K562 (cell line): ENCODE measurements around the gene FXYD4. TPM values are rescaled to one million over a fixed set of nuclear protein-coding genes. Genes with fewer than 3 reads are reported as not detected.

Experiments used
- ATAC-seq: fragments of 200-7000 bp; cut with Tn5 transposase; 3 replicates; pipeline ENCODE4 v1.9.1; 2020; ENCODE audit warnings: moderate library complexity
- BruUV-seq: library from RNA; stranded (reverse); fragments of 400-500 nt; replicated peaks from 2 replicates; lab custom pipeline; 2021; lab: Mats Ljungman, UMichigan
- CTCF ChIA-PET: fragments of 300-600 bp; formaldehyde crosslinking; extraction: SDS; loops from one replicate; lab custom pipeline; 2021; ENCODE audit warnings: low intra/inter-chr PET ratio; lab: Yijun Ruan, JAX
- POLR2A ChIA-PET: fragments of 300-600, 350-650 bp; sonication (Branson Sonifier 250); formaldehyde crosslinking; extraction: SDS; loops from one replicate; lab custom pipeline; 2021; ENCODE audit warnings: antibody characterized with exemption, inconsistent platforms; lab: Yijun Ruan, JAX
- DNase-seq, 4 experiments: peaks; one replicate each; pipeline versions ENCODE4 v3.0.0 to v3.0.0-alpha.2; 2011 to 2018; ENCODE audit warnings: low spot score in 3 of 4, mixed read lengths in 3 of 4; ENCODE audit errors: extremely low read depth in 1 of 4
- FAIRE-seq: peaks from 2 replicates; lab custom pipeline; 2011; peaks lifted over from hg19 to GRCh38; lab: Jason Lieb, UNC
- H2AFZ ChIP-seq: 2 replicates; pipeline ENCODE4 v1.6.0; 2011; ENCODE audit warnings: low read depth, low read length, control low read depth, inconsistent platforms
- H3K27ac ChIP-seq: fragments of 200-600 bp; 3 replicates; pipeline ENCODE4 v1.8.0; 2011; ENCODE audit warnings: low read depth, mild to moderate bottlenecking, control low read depth, inconsistent platforms, low read length, moderate library complexity, mixed read lengths; ENCODE audit errors: extremely low read depth
- H3K27me3 ChIP-seq, 2 experiments: fragments of 300-600 bp in 1 of 2; 2 replicates in 1 of 2; 3 replicates in 1 of 2; pipeline versions ENCODE4 v1.6.0 to v1.8.0; 2011; ENCODE audit warnings: inconsistent platforms in 2 of 2, low read length in 2 of 2, mild to moderate bottlenecking in 1 of 2, mixed read lengths in 1 of 2, moderate library complexity in 1 of 2; ENCODE audit not compliant: control insufficient read depth in 2 of 2, insufficient read depth in 2 of 2
- H3K36me3 ChIP-seq: fragments of 300-600 bp; 3 replicates; pipeline ENCODE4 v1.8.0; 2011; ENCODE audit warnings: mild to moderate bottlenecking, low read length, inconsistent platforms; ENCODE audit not compliant: control insufficient read depth, insufficient read depth
- H3K4me1 ChIP-seq, 2 experiments: fragments of 200-600 bp in 1 of 2; replicated peaks in 1 of 2; 2 replicates in 1 of 2; 3 replicates in 1 of 2; pipeline versions ENCODE4 v1.5.1 to v1.8.0; 2011; ENCODE audit warnings: inconsistent platforms in 2 of 2, low read length in 2 of 2, mild to moderate bottlenecking in 1 of 2, mixed read lengths in 1 of 2, moderate library complexity in 1 of 2; ENCODE audit not compliant: control insufficient read depth in 2 of 2, insufficient read depth in 2 of 2
- H3K4me2 ChIP-seq: 2 replicates; pipeline ENCODE4 v1.6.1; 2011; ENCODE audit warnings: low read length, control low read depth, inconsistent platforms, mixed read lengths; ENCODE audit not compliant: insufficient read depth
- H3K4me3 ChIP-seq: fragments of 200-600 bp; sonication (generic), shearing (Covaris generic); 2 replicates; pipeline ENCODE4 v1.5.1; 2016; ENCODE audit warnings: control low read depth, inconsistent platforms
- H3K79me2 ChIP-seq: fragments of 200-600 bp; 3 replicates; pipeline ENCODE4 v1.8.0; 2011; ENCODE audit warnings: low read length, inconsistent platforms; ENCODE audit not compliant: control insufficient read depth, insufficient read depth
- H3K9ac ChIP-seq, 2 experiments: 2 replicates each; pipeline versions ENCODE4 v1.6.0 to v1.6.1; 2011; ENCODE audit warnings: low read depth in 2 of 2, low read length in 2 of 2, control low read depth in 1 of 2, inconsistent platforms in 1 of 2, mild to moderate bottlenecking in 1 of 2, mixed read lengths in 1 of 2; ENCODE audit not compliant: insufficient read depth in 1 of 2
- H3K9me1 ChIP-seq: one replicate; pipeline ENCODE4 v1.6.0; 2011; ENCODE audit warnings: inconsistent platforms, mild to moderate bottlenecking, low read length, moderate library complexity; ENCODE audit not compliant: control insufficient read depth, insufficient read depth
- H3K9me3 ChIP-seq: replicated peaks from 2 replicates; pipeline ENCODE4 v1.5.1; 2011; ENCODE audit warnings: low read depth, low read length, inconsistent platforms; ENCODE audit not compliant: control insufficient read depth, insufficient read depth
- H4K20me1 ChIP-seq: replicated peaks from 2 replicates; pipeline ENCODE4 v1.6.1; 2011; ENCODE audit warnings: low read length, inconsistent platforms, mixed read lengths; ENCODE audit not compliant: control insufficient read depth, insufficient read depth
- CBX2 ChIP-seq: fragments of 200-600 bp; sonication (generic); IDR thresholded peaks from one replicate; pipeline ENCODE4 v1.6.1; 2012; ENCODE audit warnings: mild to moderate bottlenecking, low read length, inconsistent platforms; ENCODE audit not compliant: insufficient read depth, poor library complexity, severe bottlenecking
- ERF ChIP-seq: fragments of 450-650 bp; formaldehyde crosslinking; IDR thresholded peaks from 2 replicates; pipeline ENCODE4 v1.4.0; 2020; ENCODE audit warnings: mild to moderate bottlenecking, mixed read lengths
- NCOR1 ChIP-seq: fragments of 450-650 bp; IDR thresholded peaks from 2 replicates; pipeline ENCODE4 v1.6.1; 2016; ENCODE audit warnings: mild to moderate bottlenecking, moderate library complexity
- NELFE ChIP-seq: IDR thresholded peaks from 2 replicates; pipeline ENCODE4 v1.6.1; 2011; ENCODE audit warnings: mild to moderate bottlenecking; ENCODE audit not compliant: insufficient read depth, insufficient read length
- RB1 ChIP-seq: fragments of 450-650 bp; IDR thresholded peaks from 2 replicates; pipeline ENCODE4 v1.6.1; 2017; ENCODE audit warnings: low read depth, mild to moderate bottlenecking
- SOX6 ChIP-seq: fragments of 450-650 bp; IDR thresholded peaks from 2 replicates; pipeline ENCODE4 v1.6.1; 2014; ENCODE audit warnings: mild to moderate bottlenecking
- ZNF316 ChIP-seq: fragments of 450-650 bp; IDR thresholded peaks from 2 replicates; pipeline ENCODE4 v1.6.1; 2016
- ZNF717 ChIP-seq: fragments of 250-450 bp; sonication (Bioruptor Pico); IDR thresholded peaks from 2 replicates; pipeline ENCODE4 v1.5.0; 2021
- WGBS: fragments of 100-300 bp; shearing (Covaris generic); methylation state at CpG from one replicate; pipeline ENCODE4 v1.1.6; 2016; ENCODE audit warnings: low coverage, mixed read lengths; ENCODE audit not compliant: insufficient coverage; ENCODE audit errors: missing lambda C conversion rate; 5-methylcytosine and 5-hydroxymethylcytosine counted together
- in situ Hi-C: fragments of 300-500 bp; cut with MboI; formaldehyde crosslinking; loops from 4 replicates; pipeline ENCODE4 v1.15.0; 2018; ENCODE audit warnings: inconsistent platforms, mixed read lengths
- intact Hi-C: fragments of 100-400 bp; cut with micrococcal nuclease; formaldehyde crosslinking; loops from 2 replicates; pipeline ENCODE4 v1.14.2; 2022
- polyA plus RNA-seq, 8 experiments: library from polyadenylated mRNA; depleted of rRNA in 4 of 8; stranded (reverse) in 5 of 8; unstranded in 3 of 8; fragments of >200 nt; fragmentation: Nextera tagmentation in 2 of 8; fragmentation: Illumina TruSeq in 1 of 8; extraction: Ambion mirVana in 2 of 8; extraction: Trizol in 1 of 8; gene quantifications; 2 replicates each; pipeline versions ENCODE4 v1.2.1 to v1.2.3, GENCODE V29; 2011 to 2014; ENCODE audit warnings: inconsistent platforms in 1 of 8, missing spikeins in 1 of 8
- total RNA-seq, 7 experiments: library from RNA; depleted of rRNA in 6 of 7; stranded (reverse); fragments of >200 nt in 6 of 7; fragmentation: Illumina TruSeq in 2 of 7; extraction: Trizol in 2 of 7; gene quantifications; 2 replicates each; pipeline versions ENCODE4 v1.2.1 to v1.2.3, GENCODE V29; 2011 to 2021; ENCODE audit warnings: low replicate concordance in 1 of 7
- TF ChIP-seq, protein P1 (sequence below): fragments of 250-450 bp; sonication (Bioruptor Pico); IDR thresholded peaks from 2 replicates; pipeline ENCODE4 v1.5.0; 2021; ENCODE audit warnings: mild to moderate bottlenecking, moderate library complexity
- TF ChIP-seq, protein P2 (sequence below), 2 experiments: IDR thresholded peaks; 2 replicates each; pipeline ENCODE4 v1.6.1; 2011; ENCODE audit warnings: borderline replicate concordance in 1 of 2, control low read depth in 1 of 2, low read depth in 1 of 2, low read length in 1 of 2, mild to moderate bottlenecking in 1 of 2, mixed read lengths in 1 of 2, moderate library complexity in 1 of 2; ENCODE audit not compliant: insufficient read depth in 1 of 2, insufficient read length in 1 of 2, poor library complexity in 1 of 2, severe bottlenecking in 1 of 2; ENCODE audit errors: extremely low read depth in 1 of 2
- TF ChIP-seq, protein P3 (sequence below): fragments of 200-800 bp; sonication (Bioruptor generic); IDR thresholded peaks from 2 replicates; pipeline ENCODE4 v1.6.1; 2016; ENCODE audit warnings: missing genetic modification characterization, missing compliant biosample characterization
- TF ChIP-seq, protein P4 (sequence below): fragments of 250-450 bp; sonication (Bioruptor Pico); IDR thresholded peaks from 2 replicates; pipeline ENCODE4 v1.4.0; 2020

Gene FXYD4
- total and polyA plus RNA-seq, 9 of the 15 experiments (the other 6 are each of a cell fraction or from before 2014, with no cell fraction given) = not detected

DNA sequence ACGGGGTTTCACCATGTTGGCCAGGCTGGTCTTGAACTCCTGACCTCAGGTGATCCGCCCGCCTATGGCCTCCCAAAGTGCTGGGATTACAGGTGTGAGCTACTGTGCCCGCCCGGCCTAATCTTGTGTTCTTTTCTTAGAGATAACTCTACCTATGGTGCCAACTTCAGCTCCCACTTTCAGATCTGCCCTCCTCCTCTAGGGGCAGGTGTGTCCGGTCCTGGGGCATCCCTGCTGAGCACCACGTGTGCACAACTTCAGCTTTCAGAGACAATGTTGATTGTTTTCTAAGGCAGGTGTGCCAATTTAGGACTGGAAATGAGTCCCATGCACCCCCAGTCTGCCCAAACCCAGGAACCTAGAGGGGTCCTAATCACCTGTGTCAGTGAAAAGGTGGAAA is 18.5 kb upstream of the FXYD4 start:
- H3K9ac ChIP-seq = no peak overlapping the region
- H4K20me1 ChIP-seq = no peaks in the 10 kb centered on the region
- H3K4me3 ChIP-seq = no peak overlapping the region
- FAIRE-seq (no peak), DNase-seq (no peak), ATAC-seq (no peak)
- no peaks in the 10 kb centered on the region for H3K9me1 ChIP-seq
- no TSS peak for BruUV-seq
- H3K4me1 ChIP-seq = peaks cover 10 to 28% of the 10 kb centered on the region in 2 experiments
- ChIA-PET POLR2A (no interaction called here), CTCF (no interaction called here)
- no peaks in the 10 kb centered on the region for H3K9me3 ChIP-seq
- in situ Hi-C loops (no loop called here), intact Hi-C loops (no loop called here)
- H3K27me3 ChIP-seq = peaks cover 13 to 19% of the 10 kb centered on the region in 2 experiments; a peak in 4 of 5 replicates
- no peak overlapping the region for H2AFZ ChIP-seq
- no peaks in the 10 kb centered on the region for H3K79me2 ChIP-seq
- H3K36me3 ChIP-seq = no peaks in the 10 kb centered on the region
- 29% methylated on average over 7 of the region's 7 CpGs for WGBS
- H3K4me2 ChIP-seq = no peak overlapping the region
- H3K27ac ChIP-seq = no peak overlapping the region
- TF ChIP-seq NELFE (no peak), SOX6 (no peak), ZNF316 (no peak), NCOR1 (no peak), ERF (CRISPR knock-in tag) (no peak), CBX2 (no peak), RB1 (no peak), ZNF717 (CRISPR knock-in tag) (no peak)
- TF ChIP-seq, protein P1, sequence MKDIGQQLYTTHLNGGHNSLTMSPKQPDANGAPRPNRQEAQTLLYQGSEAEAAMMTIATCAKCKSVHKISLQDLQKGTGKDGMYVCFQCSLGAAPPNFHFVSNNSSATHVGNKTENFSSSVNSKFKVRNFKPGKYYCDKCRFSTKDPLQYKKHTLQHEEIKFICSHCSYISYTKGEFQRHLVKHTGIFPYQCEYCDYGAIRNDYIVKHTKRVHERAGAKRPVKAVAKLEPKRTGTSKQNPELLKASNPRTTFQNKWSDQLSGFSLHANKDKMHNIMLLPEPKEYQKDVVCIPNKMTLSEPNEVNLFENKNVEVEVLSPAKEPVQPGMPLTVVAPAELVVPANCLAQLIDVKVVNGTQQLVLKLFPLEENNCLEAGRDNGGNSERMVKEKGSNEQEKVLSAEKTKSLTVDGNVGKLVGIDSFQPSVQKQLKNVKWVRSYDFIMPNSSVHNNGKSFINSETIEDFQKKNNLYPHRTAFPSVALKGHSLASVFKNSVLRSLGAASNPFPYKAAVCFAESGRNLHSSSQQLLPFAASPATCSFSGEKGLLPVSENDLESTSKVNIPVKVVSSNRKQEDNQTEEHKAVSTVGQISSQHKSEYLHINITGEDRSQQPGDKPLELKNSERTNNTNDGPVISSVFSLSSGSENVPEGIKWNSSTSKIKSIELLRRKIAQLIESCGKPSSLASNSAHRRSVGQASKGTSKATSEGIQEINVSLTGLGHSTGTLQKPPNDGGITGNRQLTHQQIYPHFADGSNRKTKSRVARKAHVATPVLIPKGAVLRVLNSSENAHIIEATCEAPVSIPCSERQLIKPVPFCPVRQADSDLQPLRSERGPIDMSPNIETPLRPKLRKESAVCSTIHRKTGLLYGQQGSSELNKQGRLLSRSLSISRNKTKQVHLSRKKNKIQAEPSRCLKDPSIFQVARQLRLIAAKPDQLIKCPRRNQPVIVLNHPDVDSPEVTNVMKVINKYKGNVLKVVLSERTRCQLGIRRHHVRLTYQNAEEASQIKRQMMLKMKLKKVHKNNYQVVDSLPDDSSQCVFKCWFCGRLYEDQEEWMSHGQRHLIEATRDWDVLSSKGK = no peak
- TF ChIP-seq, protein P2, sequence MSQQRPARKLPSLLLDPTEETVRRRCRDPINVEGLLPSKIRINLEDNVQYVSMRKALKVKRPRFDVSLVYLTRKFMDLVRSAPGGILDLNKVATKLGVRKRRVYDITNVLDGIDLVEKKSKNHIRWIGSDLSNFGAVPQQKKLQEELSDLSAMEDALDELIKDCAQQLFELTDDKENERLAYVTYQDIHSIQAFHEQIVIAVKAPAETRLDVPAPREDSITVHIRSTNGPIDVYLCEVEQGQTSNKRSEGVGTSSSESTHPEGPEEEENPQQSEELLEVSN (IDR thresholded peaks at IDR 0.05; ENCODE audit: borderline replicate concordance in 1 of 2, extremely low read depth in 1 of 2, insufficient read depth in 1 of 2, insufficient read length in 1 of 2, low read depth in 1 of 2, low read length in 1 of 2, poor library complexity in 1 of 2, severe bottlenecking in 1 of 2) = no peak
- TF ChIP-seq, protein P3, sequence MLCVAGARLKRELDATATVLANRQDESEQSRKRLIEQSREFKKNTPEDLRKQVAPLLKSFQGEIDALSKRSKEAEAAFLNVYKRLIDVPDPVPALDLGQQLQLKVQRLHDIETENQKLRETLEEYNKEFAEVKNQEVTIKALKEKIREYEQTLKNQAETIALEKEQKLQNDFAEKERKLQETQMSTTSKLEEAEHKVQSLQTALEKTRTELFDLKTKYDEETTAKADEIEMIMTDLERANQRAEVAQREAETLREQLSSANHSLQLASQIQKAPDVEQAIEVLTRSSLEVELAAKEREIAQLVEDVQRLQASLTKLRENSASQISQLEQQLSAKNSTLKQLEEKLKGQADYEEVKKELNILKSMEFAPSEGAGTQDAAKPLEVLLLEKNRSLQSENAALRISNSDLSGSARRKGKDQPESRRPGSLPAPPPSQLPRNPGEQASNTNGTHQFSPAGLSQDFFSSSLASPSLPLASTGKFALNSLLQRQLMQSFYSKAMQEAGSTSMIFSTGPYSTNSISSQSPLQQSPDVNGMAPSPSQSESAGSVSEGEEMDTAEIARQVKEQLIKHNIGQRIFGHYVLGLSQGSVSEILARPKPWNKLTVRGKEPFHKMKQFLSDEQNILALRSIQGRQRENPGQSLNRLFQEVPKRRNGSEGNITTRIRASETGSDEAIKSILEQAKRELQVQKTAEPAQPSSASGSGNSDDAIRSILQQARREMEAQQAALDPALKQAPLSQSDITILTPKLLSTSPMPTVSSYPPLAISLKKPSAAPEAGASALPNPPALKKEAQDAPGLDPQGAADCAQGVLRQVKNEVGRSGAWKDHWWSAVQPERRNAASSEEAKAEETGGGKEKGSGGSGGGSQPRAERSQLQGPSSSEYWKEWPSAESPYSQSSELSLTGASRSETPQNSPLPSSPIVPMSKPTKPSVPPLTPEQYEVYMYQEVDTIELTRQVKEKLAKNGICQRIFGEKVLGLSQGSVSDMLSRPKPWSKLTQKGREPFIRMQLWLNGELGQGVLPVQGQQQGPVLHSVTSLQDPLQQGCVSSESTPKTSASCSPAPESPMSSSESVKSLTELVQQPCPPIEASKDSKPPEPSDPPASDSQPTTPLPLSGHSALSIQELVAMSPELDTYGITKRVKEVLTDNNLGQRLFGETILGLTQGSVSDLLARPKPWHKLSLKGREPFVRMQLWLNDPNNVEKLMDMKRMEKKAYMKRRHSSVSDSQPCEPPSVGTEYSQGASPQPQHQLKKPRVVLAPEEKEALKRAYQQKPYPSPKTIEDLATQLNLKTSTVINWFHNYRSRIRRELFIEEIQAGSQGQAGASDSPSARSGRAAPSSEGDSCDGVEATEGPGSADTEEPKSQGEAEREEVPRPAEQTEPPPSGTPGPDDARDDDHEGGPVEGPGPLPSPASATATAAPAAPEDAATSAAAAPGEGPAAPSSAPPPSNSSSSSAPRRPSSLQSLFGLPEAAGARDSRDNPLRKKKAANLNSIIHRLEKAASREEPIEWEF (CRISPR knock-in tag) = no peak
- TF ChIP-seq, protein P4, sequence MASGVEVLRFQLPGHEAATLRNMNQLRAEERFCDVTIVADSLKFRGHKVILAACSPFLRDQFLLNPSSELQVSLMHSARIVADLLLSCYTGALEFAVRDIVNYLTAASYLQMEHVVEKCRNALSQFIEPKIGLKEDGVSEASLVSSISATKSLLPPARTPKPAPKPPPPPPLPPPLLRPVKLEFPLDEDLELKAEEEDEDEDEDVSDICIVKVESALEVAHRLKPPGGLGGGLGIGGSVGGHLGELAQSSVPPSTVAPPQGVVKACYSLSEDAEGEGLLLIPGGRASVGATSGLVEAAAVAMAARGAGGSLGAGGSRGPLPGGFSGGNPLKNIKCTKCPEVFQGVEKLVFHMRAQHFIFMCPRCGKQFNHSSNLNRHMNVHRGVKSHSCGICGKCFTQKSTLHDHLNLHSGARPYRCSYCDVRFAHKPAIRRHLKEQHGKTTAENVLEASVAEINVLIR (CRISPR knock-in tag) = no peak
